ENCODE data around the gene KDM4C. TPM values are rescaled to one million over a fixed set of nuclear protein-coding genes. Genes with fewer than 3 reads are reported as not detected.

Gene KDM4C
- total RNA-seq, 1 experiment from 2014 or later: 16.8 TPM

DNA sequence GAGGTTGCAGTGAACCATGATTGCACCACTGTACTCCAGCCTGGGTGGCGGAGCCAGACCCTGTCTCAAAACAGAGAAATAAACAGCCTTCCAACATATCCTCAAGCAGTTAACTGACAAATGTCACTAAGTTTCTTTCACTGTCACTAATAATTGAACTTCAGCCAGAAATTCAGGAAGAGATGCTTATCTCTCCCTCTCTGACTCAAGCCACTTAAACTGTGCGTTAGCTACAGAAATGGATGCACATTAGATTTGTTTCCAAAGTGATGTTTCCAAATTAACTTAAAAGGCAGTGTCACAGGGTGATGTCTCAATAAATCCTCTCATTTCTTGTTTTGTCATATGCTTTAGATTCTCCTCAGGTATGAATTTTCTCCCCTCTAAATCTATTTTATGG, 164.9 kb downstream of the KDM4C start:
- DNase-seq (ENCODE audit: low read depth, low spot score) (no peak), ATAC-seq (no peak)
- BruUV-seq (replicated peaks): no TSS peak
- H3K4me1 ChIP-seq (ENCODE audit: control insufficient read depth in 1 of 2, insufficient read depth in 2 of 2, low read length in 2 of 2): no peaks in the 10 kb centered on the region
- H3K36me3 ChIP-seq (ENCODE audit: control insufficient read depth in 1 of 2, insufficient read depth in 2 of 2, low read length in 2 of 2): no peaks in the 10 kb centered on the region
- no peak overlapping the region for H3K9ac ChIP-seq (ENCODE audit: low read length)
- ChIA-PET RAD21 (ENCODE audit: low non-redundant PET in 1 of 2, low total read pairs in 2 of 2, uncharacterized antibody in 2 of 2, unreplicated experiment in 2 of 2) (no interaction called here), POLR2A (no interaction called here), CTCF (no interaction called here)
- H3K27ac ChIP-seq (ENCODE audit: low read depth, low read length): no peak overlapping the region
- H3K79me2 ChIP-seq (ENCODE audit: insufficient read depth, low read length): no peaks in the 10 kb centered on the region
- H3K9me2 ChIP-seq (ENCODE audit: insufficient read depth): no peaks in the 10 kb centered on the region
- no peaks in the 10 kb centered on the region for H3K9me3 ChIP-seq (ENCODE audit: control insufficient read depth in 1 of 2, insufficient read depth in 1 of 2, low read depth in 1 of 2, low read length in 2 of 2)
- no peak overlapping the region for H3K4me2 ChIP-seq (ENCODE audit: low read length)
- H2AFZ ChIP-seq (ENCODE audit: low read depth, low read length, poor library complexity, severe bottlenecking): no peak overlapping the region
- no peak overlapping the region for H3K4me3 ChIP-seq (replicated peaks in 1 of 2; ENCODE audit: low read depth in 1 of 2, low read length in 2 of 2)
- no peak for TF ChIP-seq POLR2A (IDR thresholded peaks at IDR 0.05; ENCODE audit: borderline replicate concordance, extremely low read depth, insufficient read depth, insufficient read length)
- TF ChIP-seq, protein P1, sequence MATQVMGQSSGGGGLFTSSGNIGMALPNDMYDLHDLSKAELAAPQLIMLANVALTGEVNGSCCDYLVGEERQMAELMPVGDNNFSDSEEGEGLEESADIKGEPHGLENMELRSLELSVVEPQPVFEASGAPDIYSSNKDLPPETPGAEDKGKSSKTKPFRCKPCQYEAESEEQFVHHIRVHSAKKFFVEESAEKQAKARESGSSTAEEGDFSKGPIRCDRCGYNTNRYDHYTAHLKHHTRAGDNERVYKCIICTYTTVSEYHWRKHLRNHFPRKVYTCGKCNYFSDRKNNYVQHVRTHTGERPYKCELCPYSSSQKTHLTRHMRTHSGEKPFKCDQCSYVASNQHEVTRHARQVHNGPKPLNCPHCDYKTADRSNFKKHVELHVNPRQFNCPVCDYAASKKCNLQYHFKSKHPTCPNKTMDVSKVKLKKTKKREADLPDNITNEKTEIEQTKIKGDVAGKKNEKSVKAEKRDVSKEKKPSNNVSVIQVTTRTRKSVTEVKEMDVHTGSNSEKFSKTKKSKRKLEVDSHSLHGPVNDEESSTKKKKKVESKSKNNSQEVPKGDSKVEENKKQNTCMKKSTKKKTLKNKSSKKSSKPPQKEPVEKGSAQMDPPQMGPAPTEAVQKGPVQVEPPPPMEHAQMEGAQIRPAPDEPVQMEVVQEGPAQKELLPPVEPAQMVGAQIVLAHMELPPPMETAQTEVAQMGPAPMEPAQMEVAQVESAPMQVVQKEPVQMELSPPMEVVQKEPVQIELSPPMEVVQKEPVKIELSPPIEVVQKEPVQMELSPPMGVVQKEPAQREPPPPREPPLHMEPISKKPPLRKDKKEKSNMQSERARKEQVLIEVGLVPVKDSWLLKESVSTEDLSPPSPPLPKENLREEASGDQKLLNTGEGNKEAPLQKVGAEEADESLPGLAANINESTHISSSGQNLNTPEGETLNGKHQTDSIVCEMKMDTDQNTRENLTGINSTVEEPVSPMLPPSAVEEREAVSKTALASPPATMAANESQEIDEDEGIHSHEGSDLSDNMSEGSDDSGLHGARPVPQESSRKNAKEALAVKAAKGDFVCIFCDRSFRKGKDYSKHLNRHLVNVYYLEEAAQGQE (IDR thresholded peaks at IDR 0.05; ENCODE audit: low read depth): no peak
- TF ChIP-seq SRF (IDR thresholded peaks at IDR 0.05; ENCODE audit: low read depth): no peak
- TF ChIP-seq, protein P2, sequence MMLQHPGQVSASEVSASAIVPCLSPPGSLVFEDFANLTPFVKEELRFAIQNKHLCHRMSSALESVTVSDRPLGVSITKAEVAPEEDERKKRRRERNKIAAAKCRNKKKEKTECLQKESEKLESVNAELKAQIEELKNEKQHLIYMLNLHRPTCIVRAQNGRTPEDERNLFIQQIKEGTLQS (IDR thresholded peaks at IDR 0.05): no peak
- TF ChIP-seq CBX3 (IDR thresholded peaks at IDR 0.05; ENCODE audit: low read depth): no peak
- TF ChIP-seq TCF7L2 (IDR thresholded peaks at IDR 0.05; ENCODE audit: borderline replicate concordance, extremely low read depth, insufficient read depth, insufficient read length): no peak
- TF ChIP-seq ELF1 (IDR thresholded peaks at IDR 0.05; ENCODE audit: borderline replicate concordance, low read depth): no peak
- no peak for TF ChIP-seq YY1 (IDR thresholded peaks at IDR 0.05; ENCODE audit: extremely low read depth, insufficient replicate concordance, low read depth, low read length)
- no peak for TF ChIP-seq POLR2AphosphoS5 (IDR thresholded peaks at IDR 0.05; ENCODE audit: low read depth, low read length)
- TF ChIP-seq ZNF274 (IDR thresholded peaks at IDR 0.05; ENCODE audit: low read depth, low read length): no peak
- H4K20me1 ChIP-seq (ENCODE audit: insufficient read depth): no peaks in the 10 kb centered on the region
- intact Hi-C loops (cut with micrococcal nuclease): no loop called here
- H3K27me3 ChIP-seq (ENCODE audit: insufficient read depth, low read length): no peaks in the 10 kb centered on the region
